Measurements from ENCODE around the gene OGT. TPM values are rescaled to one million over a fixed set of nuclear protein-coding genes. Genes with fewer than 3 reads are reported as not detected.

Gene OGT
- polyA plus RNA-seq, 3 donors: 11.7 to 310 (median 14.0) TPM

DNA sequence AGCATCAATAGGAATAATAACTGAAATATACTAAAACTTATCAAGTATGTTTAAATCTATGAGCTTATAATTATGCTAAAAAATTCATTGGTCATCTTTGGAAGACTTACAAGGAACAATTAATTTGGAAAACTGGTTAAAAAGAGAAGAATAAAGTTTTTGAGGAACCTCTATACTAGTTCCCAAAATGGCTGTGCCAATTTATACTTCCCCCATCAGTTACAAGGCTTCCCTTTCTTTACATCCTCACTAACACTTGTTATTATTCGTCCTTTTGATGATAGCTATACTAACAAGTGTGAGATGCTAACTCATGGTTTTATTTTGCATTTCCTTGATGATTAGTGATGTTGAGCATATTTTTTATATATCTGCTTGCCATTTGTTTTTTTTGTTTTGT, 17.1 kb downstream of the OGT start:
- DNase-seq: peak in 2 of 3 donors; percentile 21 to 48
- Mint-ChIP-seq H3K4me3 (no peak overlapping the region), H3K36me3 (peaks cover 43 to 62% of the 10 kb centered on the region in 2 donors), H3K4me1 (peaks cover 13% of the 10 kb centered on the region), H3K9me3 (peaks cover 0 to 2% (median 0%) of the 10 kb centered on the region in 7 donors), H3K27ac (peak overlapping the region in 5 of 7 donors; percentile 18 to 76 (median 51)), H3K27me3 (ENCODE audit: low read depth in 3 of 3) (peaks cover 0 to 4% (median 0%) of the 10 kb centered on the region in 3 donors)
- Histone ChIP-seq H3K36me3 (replicated peaks in 1 of 2; ENCODE audit: control insufficient read depth in 1 of 2, insufficient read depth in 2 of 2, low read length in 2 of 2) (peaks cover 47 to 78% of the 10 kb centered on the region in 2 donors), H3K27me3 (ENCODE audit: control insufficient read depth in 2 of 2, insufficient read depth in 2 of 2, low read length in 2 of 2) (no peaks in the 10 kb centered on the region), H3K79me2 (ENCODE audit: insufficient read depth, low read length) (peaks cover 62% of the 10 kb centered on the region), H3K9me3 (replicated peaks in 1 of 2; ENCODE audit: control insufficient read depth in 1 of 2, insufficient read depth in 1 of 2, low read length in 2 of 2) (no peaks in the 10 kb centered on the region), H2AFZ (ENCODE audit: insufficient read depth, low read depth, low read length, poor library complexity, severe bottlenecking) (no peak overlapping the region), H3K4me3 (replicated peaks in 1 of 3; ENCODE audit: low read depth in 2 of 3, low read length in 3 of 3) (no peak overlapping the region), H4K20me1 (ENCODE audit: insufficient read depth, low read length) (peaks cover 84% of the 10 kb centered on the region), H3K9ac (ENCODE audit: insufficient read depth, low read length, poor library complexity, severe bottlenecking) (no peak overlapping the region), H3K4me1 (ENCODE audit: control insufficient read depth in 1 of 2, insufficient read depth in 2 of 2, low read length in 2 of 2) (peaks cover 13 to 16% of the 10 kb centered on the region in 2 donors), H3K27ac (ENCODE audit: low read depth in 1 of 2, low read length in 2 of 2) (peak overlapping the region in 1 of 2 donors; percentile 27), H3K4me2 (replicated peaks; ENCODE audit: extremely low read depth, low read length, poor library complexity, severe bottlenecking) (no peak overlapping the region)
- WGBS (ENCODE audit: insufficient coverage): no CpG with 5 or more reads among the region's 1 CpG
- TF ChIP-seq, protein P1, sequence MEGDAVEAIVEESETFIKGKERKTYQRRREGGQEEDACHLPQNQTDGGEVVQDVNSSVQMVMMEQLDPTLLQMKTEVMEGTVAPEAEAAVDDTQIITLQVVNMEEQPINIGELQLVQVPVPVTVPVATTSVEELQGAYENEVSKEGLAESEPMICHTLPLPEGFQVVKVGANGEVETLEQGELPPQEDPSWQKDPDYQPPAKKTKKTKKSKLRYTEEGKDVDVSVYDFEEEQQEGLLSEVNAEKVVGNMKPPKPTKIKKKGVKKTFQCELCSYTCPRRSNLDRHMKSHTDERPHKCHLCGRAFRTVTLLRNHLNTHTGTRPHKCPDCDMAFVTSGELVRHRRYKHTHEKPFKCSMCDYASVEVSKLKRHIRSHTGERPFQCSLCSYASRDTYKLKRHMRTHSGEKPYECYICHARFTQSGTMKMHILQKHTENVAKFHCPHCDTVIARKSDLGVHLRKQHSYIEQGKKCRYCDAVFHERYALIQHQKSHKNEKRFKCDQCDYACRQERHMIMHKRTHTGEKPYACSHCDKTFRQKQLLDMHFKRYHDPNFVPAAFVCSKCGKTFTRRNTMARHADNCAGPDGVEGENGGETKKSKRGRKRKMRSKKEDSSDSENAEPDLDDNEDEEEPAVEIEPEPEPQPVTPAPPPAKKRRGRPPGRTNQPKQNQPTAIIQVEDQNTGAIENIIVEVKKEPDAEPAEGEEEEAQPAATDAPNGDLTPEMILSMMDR (IDR thresholded peaks at IDR 0.05): no peak
- intact Hi-C loops (cut with micrococcal nuclease): loop anchor here (10.0 kb wide), 2 partner anchors 55 to 165 kb away; no protein-coding TSS in a partner anchor

DNA sequence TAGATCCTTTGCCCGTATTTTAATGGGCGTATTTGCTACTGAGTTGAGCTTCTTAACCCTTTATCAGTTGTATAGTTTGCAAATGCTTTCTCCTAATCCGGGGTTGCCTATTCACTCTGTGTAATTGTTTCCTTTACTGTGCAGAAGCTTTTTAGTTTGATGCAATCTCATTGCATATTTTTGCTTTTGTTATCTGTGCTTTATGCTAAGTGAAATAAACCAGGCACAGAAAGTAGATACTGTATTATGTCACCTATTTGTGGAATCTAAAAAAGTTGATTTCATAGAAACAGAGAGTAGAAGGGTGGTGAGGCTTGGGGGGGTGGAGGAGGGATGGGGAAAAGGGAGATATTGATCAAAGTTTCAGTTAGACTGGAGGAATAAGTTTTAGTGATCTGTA, 17.7 kb downstream of the OGT start:
- Histone ChIP-seq H3K4me3 (replicated peaks in 1 of 3; ENCODE audit: low read depth in 2 of 3, low read length in 3 of 3) (no peak overlapping the region), H3K4me2 (replicated peaks; ENCODE audit: extremely low read depth, low read length, poor library complexity, severe bottlenecking) (no peak overlapping the region), H3K27me3 (ENCODE audit: control insufficient read depth in 2 of 2, insufficient read depth in 2 of 2, low read length in 2 of 2) (no peaks in the 10 kb centered on the region), H3K36me3 (replicated peaks in 1 of 2; ENCODE audit: control insufficient read depth in 1 of 2, insufficient read depth in 2 of 2, low read length in 2 of 2) (peaks cover 47 to 78% of the 10 kb centered on the region in 2 donors), H3K9ac (ENCODE audit: insufficient read depth, low read length, poor library complexity, severe bottlenecking) (no peak overlapping the region), H3K9me3 (replicated peaks in 1 of 2; ENCODE audit: control insufficient read depth in 1 of 2, insufficient read depth in 1 of 2, low read length in 2 of 2) (no peaks in the 10 kb centered on the region), H2AFZ (ENCODE audit: insufficient read depth, low read depth, low read length, poor library complexity, severe bottlenecking) (no peak overlapping the region), H3K79me2 (ENCODE audit: insufficient read depth, low read length) (peaks cover 59% of the 10 kb centered on the region), H3K4me1 (ENCODE audit: control insufficient read depth in 1 of 2, insufficient read depth in 2 of 2, low read length in 2 of 2) (peaks cover 13 to 16% of the 10 kb centered on the region in 2 donors), H4K20me1 (ENCODE audit: insufficient read depth, low read length) (peaks cover 84% of the 10 kb centered on the region), H3K27ac (ENCODE audit: low read depth in 1 of 2, low read length in 2 of 2) (peak overlapping the region in 1 of 2 donors; percentile 27)
- DNase-seq: no peak
- Mint-ChIP-seq H3K4me3 (no peak overlapping the region), H3K4me1 (peaks cover 13% of the 10 kb centered on the region), H3K9me3 (peaks cover 0 to 2% (median 0%) of the 10 kb centered on the region in 7 donors), H3K36me3 (peaks cover 47 to 64% of the 10 kb centered on the region in 2 donors), H3K27ac (peak overlapping the region in 4 of 7 donors; percentile 18 to 72 (median 34)), H3K27me3 (ENCODE audit: low read depth in 3 of 3) (peaks cover 0 to 4% (median 0%) of the 10 kb centered on the region in 3 donors)
- intact Hi-C loops (cut with micrococcal nuclease): loop anchor here in 1 of 2 donors (10.0 kb wide), 1 partner anchor 166 kb away; no protein-coding TSS in a partner anchor
- no CpG with 5 or more reads among the region's 3 CpGs for WGBS (ENCODE audit: insufficient coverage)
- TF ChIP-seq, protein P1 (IDR thresholded peaks at IDR 0.05): no peak
